GM19395 (cell line): Measurements from ENCODE around the gene CYRIA.

ENCODE experiments used
- ATAC-seq: cut with Tn5 transposase; IDR thresholded peaks from one replicate; pipeline ENCODE4 v1.9.1; 2021; ENCODE audit warnings: mild to moderate bottlenecking, moderate library complexity; ENCODE audit not compliant: unreplicated experiment

The CYRIA gene

GRCh38 chr2:16665748-16666448, at the start of gene CYRIA:
CYRIA (minus strand) TSS chr2:16665834; CDS start chr2:16588119, 77,715 bp downstream.
- peak; percentile 64 for ATAC-seq

- peak; percentile 78 for ATAC-seq
Measured at GRCh38 chr2:16713011-16713423, 47.4 kb upstream of the CYRIA start.

GRCh38 chr2:16709769-16710168, 44.1 kb upstream of the CYRIA start:
- no peak for ATAC-seq

GRCh38 chr2:16708173-16708572, 42.5 kb upstream of the CYRIA start:
- no peak for ATAC-seq

- ATAC-seq = no peak
Measured at GRCh38 chr2:16707014-16707623, 41.5 kb upstream of the CYRIA start.

- no peak for ATAC-seq
Measured at GRCh38 chr2:16700551-16701259, 35.1 kb upstream of the CYRIA start.

GRCh38 chr2:16693854-16694253, 28.2 kb upstream of the CYRIA start:
- ATAC-seq = no peak

GRCh38 chr2:16691261-16691660, 25.6 kb upstream of the CYRIA start:
- ATAC-seq = no peak

GRCh38 chr2:16687955-16688354, 22.3 kb upstream of the CYRIA start:
- ATAC-seq = no peak

- ATAC-seq = no peak
Measured at GRCh38 chr2:16687222-16687621, 21.6 kb upstream of the CYRIA start.

GRCh38 chr2:16686641-16687040, 21.0 kb upstream of the CYRIA start:
- no peak for ATAC-seq

GRCh38 chr2:16685340-16685715, 19.7 kb upstream of the CYRIA start:
- no peak for ATAC-seq

- ATAC-seq = no peak
Measured at GRCh38 chr2:16684676-16685339, 19.2 kb upstream of the CYRIA start.

- ATAC-seq = no peak
Measured at GRCh38 chr2:16683576-16683975, 17.9 kb upstream of the CYRIA start.

- ATAC-seq = no peak
Measured at GRCh38 chr2:16682431-16683118, 16.9 kb upstream of the CYRIA start.

- ATAC-seq = no peak
Measured at GRCh38 chr2:16680781-16681180, 15.1 kb upstream of the CYRIA start.

- ATAC-seq = no peak
Measured at GRCh38 chr2:16680304-16680703, 14.7 kb upstream of the CYRIA start.

- no peak for ATAC-seq
Measured at GRCh38 chr2:16678964-16679363, 13.3 kb upstream of the CYRIA start.

GRCh38 chr2:16677875-16678274, 12.2 kb upstream of the CYRIA start:
- ATAC-seq = no peak

- ATAC-seq = no peak
Measured at GRCh38 chr2:16675781-16676180, 10.1 kb upstream of the CYRIA start.

GRCh38 chr2:16674154-16674553, 8.5 kb upstream of the CYRIA start:
- no peak for ATAC-seq
